K562 (cell line): ENCODE data around the gene TEX54. TPM values are rescaled to one million over a fixed set of nuclear protein-coding genes. Genes with fewer than 3 reads are reported as not detected.

ENCODE experiments used
- HSF4 ChIP-seq: fragments of 250-450 bp; sonication (Bioruptor Pico); IDR thresholded peaks from 2 replicates; pipeline ENCODE4 v2.1.2; 2022; ENCODE audit warnings: mild to moderate bottlenecking, moderate library complexity, borderline replicate concordance
- MGA ChIP-seq: fragments of 450-650 bp; IDR thresholded peaks from 2 replicates; pipeline ENCODE4 v1.6.1; 2016; ENCODE audit warnings: mild to moderate bottlenecking, moderate library complexity
- SIRT6 ChIP-seq: IDR thresholded peaks from one replicate; pipeline ENCODE4 v1.6.1; 2012; ENCODE audit warnings: low read depth, mild to moderate bottlenecking, control low read depth, inconsistent platforms, low read length, moderate library complexity
- SMARCA5 ChIP-seq: fragments of 450-650 bp; IDR thresholded peaks from 2 replicates; pipeline ENCODE4 v1.6.1; 2016
- ZBTB12 ChIP-seq: fragments of 250-450 bp; sonication (Bioruptor Pico); IDR thresholded peaks from 2 replicates; pipeline ENCODE4 v1.4.0; 2020
- polyA plus RNA-seq, 8 experiments: library from polyadenylated mRNA; depleted of rRNA in 4 of 8; stranded (reverse) in 5 of 8; unstranded in 3 of 8; fragments of >200 nt; fragmentation: Nextera tagmentation in 2 of 8; fragmentation: Illumina TruSeq in 1 of 8; extraction: Ambion mirVana in 2 of 8; extraction: Trizol in 1 of 8; gene quantifications; 2 replicates each; pipeline versions ENCODE4 v1.2.1 to v1.2.3, GENCODE V29; 2011 to 2014; ENCODE audit warnings: inconsistent platforms in 1 of 8, missing spikeins in 1 of 8
- total RNA-seq, 7 experiments: library from RNA; depleted of rRNA in 6 of 7; stranded (reverse); fragments of >200 nt in 6 of 7; fragmentation: Illumina TruSeq in 2 of 7; extraction: Trizol in 2 of 7; gene quantifications; 2 replicates each; pipeline versions ENCODE4 v1.2.1 to v1.2.3, GENCODE V29; 2011 to 2021; ENCODE audit warnings: low replicate concordance in 1 of 7

The TEX54 gene
- total and polyA plus RNA-seq, 9 of the 15 experiments (the other 6 are each of a cell fraction or from before 2014, with no cell fraction given): not detected

DNA sequence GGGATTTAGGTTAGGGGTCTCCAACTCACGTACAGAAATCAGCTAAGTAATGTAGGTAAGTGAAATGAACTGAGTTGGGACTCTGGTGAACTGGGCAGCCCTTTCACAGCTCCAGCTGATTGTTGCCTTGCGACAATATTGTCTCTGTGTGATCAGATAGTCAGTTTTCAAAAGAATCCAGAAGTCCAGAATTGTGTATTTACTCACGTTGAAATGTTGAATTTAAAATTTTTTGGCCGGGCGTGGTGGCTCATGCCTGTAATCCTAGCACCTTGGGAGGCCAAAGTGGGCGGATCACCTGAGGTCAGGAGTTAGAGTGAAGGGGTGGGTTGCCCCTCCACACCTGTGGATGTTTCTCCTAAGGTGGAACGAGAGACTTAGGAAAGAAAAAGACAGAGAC, 25.6 kb upstream of the TEX54 start (continued):
- TF ChIP-seq MGA (no peak), SIRT6 (no peak), SMARCA5 (no peak), HSF4 (CRISPR knock-in tag) (no peak), ZBTB12 (CRISPR knock-in tag) (no peak)
